Measurements from ENCODE around the gene DNAH14. TPM values are rescaled to one million over a fixed set of nuclear protein-coding genes. Genes with fewer than 3 reads are reported as not detected.

The DNAH14 gene
- total and polyA plus RNA-seq, 2 of the 13 experiments (the other 11 are each of a cell fraction or from before 2014, with no cell fraction given) = 4.5 to 27.5 TPM

DNA sequence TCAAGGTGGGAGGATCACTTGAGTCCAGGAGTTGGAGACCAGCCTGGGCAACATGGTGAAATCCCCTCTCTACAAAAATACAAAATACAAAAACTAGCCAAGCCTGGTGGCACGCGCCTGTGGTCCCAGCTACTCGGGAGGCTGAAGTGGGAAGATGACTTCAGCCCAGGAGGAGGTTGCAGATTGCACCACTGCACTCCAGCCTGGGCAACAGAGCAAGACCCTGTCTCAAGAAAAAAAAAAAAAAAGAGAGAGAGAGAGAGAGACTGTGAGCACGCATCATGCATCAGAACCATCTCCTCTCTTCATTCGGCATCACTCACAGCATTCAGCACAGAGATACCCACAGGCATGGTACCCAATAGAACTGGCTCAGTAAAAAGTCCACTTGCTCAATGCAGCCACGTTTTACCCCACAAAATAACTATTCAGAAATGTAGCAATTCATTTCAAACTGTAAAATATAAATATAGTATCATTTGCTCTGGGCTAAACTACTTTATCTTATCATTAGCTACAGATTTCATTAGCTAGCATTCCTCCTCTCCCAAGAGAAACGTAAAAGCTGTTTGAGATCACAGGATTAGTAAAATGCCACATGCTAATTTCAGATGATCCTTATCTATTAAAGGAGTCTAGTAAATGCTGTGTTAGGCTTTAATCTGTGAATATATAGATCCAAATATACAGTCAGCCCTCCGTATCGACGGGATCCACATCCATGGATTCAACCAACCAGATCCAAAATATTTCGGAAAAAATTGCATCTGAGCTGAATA is 486.7 kb downstream of the DNAH14 start:
- Histone ChIP-seq H3K4me1 (ENCODE audit: insufficient read depth, low read length) (peaks cover 29% of the 10 kb centered on the region), H4K20me1 (ENCODE audit: insufficient read depth, low read length) (no peaks in the 10 kb centered on the region), H3K36me3 (replicated peaks in 1 of 2; ENCODE audit: control insufficient read depth in 1 of 2, insufficient read depth in 2 of 2, low read length in 2 of 2) (peaks cover 14 to 67% of the 10 kb centered on the region in 2 experiments), H3K27ac (ENCODE audit: extremely low read length, insufficient read depth, low read length) (no peak overlapping the region), H3K9ac (ENCODE audit: insufficient read depth, low read depth, low read length) (no peak overlapping the region), H3K4me2 (ENCODE audit: low read depth, low read length) (no peak overlapping the region), H3K4me3 (replicated peaks in 1 of 3; ENCODE audit: insufficient read depth in 1 of 3, low read depth in 2 of 3, low read length in 3 of 3) (no peak overlapping the region), H3K9me3 (ENCODE audit: low read length) (no peaks in the 10 kb centered on the region), H3K27me3 (ENCODE audit: control insufficient read depth in 1 of 2, insufficient read depth in 2 of 2, low read length in 2 of 2) (no peaks in the 10 kb centered on the region), H2AFZ (ENCODE audit: low read length) (no peak overlapping the region), H3K79me2 (ENCODE audit: insufficient read depth, low read length) (peaks cover 13% of the 10 kb centered on the region)
- FAIRE-seq = no peak
- in situ Hi-C loops (cut with HindIII; ENCODE audit: extremely low pct_ligation_motif_present, low pct_unique_long_range_greater_than_20kb) = no loop called here
- CTCF ChIA-PET (ENCODE audit: low intra/inter-chr PET ratio, low total read pairs) = no interaction called here
- no TSS peak for BruUV-seq (replicated peaks)
- 97% methylated on average over 11 of the region's 11 CpGs for WGBS (ENCODE audit: low lambda C conversion rate)
- POLR2A ChIA-PET = no interaction called here
- DNase-seq (ENCODE audit: low spot score) = no peak
- ATAC-seq = no peak
- TF ChIP-seq CHCHD3 (CRISPR knock-in tag; IDR thresholded peaks at IDR 0.05) (no peak), LRRFIP1 (CRISPR knock-in tag; conservative IDR thresholded peaks at IDR 0.05) (no peak), TBX3 (IDR thresholded peaks at IDR 0.05; ENCODE audit: borderline replicate concordance) (no peak), ZNF121 (CRISPR knock-in tag; IDR thresholded peaks at IDR 0.05) (0 out of 2 replicates have a peak, but pooled peaks have one; percentile 13)
- intact Hi-C loops (cut with micrococcal nuclease; ENCODE audit: unreplicated experiment) = no loop called here

- Histone ChIP-seq H3K27me3 (ENCODE audit: control insufficient read depth in 1 of 2, insufficient read depth in 2 of 2, low read length in 2 of 2) (no peaks in the 10 kb centered on the region), H3K4me2 (ENCODE audit: low read depth, low read length) (no peak overlapping the region), H3K79me2 (ENCODE audit: insufficient read depth, low read length) (peaks cover 27% of the 10 kb centered on the region), H3K9me3 (ENCODE audit: low read length) (no peaks in the 10 kb centered on the region), H4K20me1 (ENCODE audit: insufficient read depth, low read length) (no peaks in the 10 kb centered on the region), H3K4me3 (replicated peaks in 1 of 3; ENCODE audit: insufficient read depth in 1 of 3, low read depth in 2 of 3, low read length in 3 of 3) (no peak overlapping the region), H3K27ac (ENCODE audit: extremely low read length, insufficient read depth, low read length) (no peak overlapping the region), H3K9ac (ENCODE audit: insufficient read depth, low read depth, low read length) (no peak overlapping the region), H2AFZ (ENCODE audit: low read length) (no peak overlapping the region), H3K4me1 (ENCODE audit: insufficient read depth, low read length) (peaks cover 27% of the 10 kb centered on the region), H3K36me3 (replicated peaks in 1 of 2; ENCODE audit: control insufficient read depth in 1 of 2, insufficient read depth in 2 of 2, low read length in 2 of 2) (peaks cover 11 to 71% of the 10 kb centered on the region in 2 experiments)
- DNase-seq (ENCODE audit: low spot score) = no peak
- in situ Hi-C loops (cut with HindIII; ENCODE audit: extremely low pct_ligation_motif_present, low pct_unique_long_range_greater_than_20kb) (no loop called here), intact Hi-C loops (cut with micrococcal nuclease; ENCODE audit: unreplicated experiment) (no loop called here)
- no peak for ATAC-seq
- ChIA-PET CTCF (ENCODE audit: low intra/inter-chr PET ratio, low total read pairs) (no interaction called here), POLR2A (no interaction called here)
- WGBS (ENCODE audit: low lambda C conversion rate) = 94% methylated on average over 2 of the region's 2 CpGs
- no peak for FAIRE-seq
- no TSS peak for BruUV-seq (replicated peaks)
- TF ChIP-seq PITX1 (CRISPR knock-in tag; IDR thresholded peaks at IDR 0.05) (no peak), MAZ (IDR thresholded peaks at IDR 0.05; ENCODE audit: borderline replicate concordance, low read depth, low read length) (no peak), MAZ (CRISPR knock-in tag; IDR thresholded peaks at IDR 0.05; ENCODE audit: low read depth) (no peak), ARNT (IDR thresholded peaks at IDR 0.05) (no peak), ATF7-NPFF (CRISPR knock-in tag; IDR thresholded peaks at IDR 0.05; ENCODE audit: low read depth) (no peak), SRSF9 (IDR thresholded peaks at IDR 0.05; ENCODE audit: borderline replicate concordance, insufficient read depth, low read depth, low read length, poor library complexity, severe bottlenecking) (no peak), ZNF740 (CRISPR knock-in tag; IDR thresholded peaks at IDR 0.05) (no peak)
Measured at GRCh38 chr1:225418059-225418458, 488.6 kb downstream of the DNAH14 start.
